Hindlimb muscle (tissue), 1 donor: ENCODE data around the gene TNNT2. TPM values are rescaled to one million over a fixed set of nuclear protein-coding genes. Genes with fewer than 3 reads are reported as not detected.

ENCODE experiments used
- DNase-seq: peaks from one replicate; pipeline ENCODE4 v3.0.0-alpha.2; 2013
- polyA plus RNA-seq: library from polyadenylated mRNA; unstranded; fragments of 120-200 nt; gene quantifications from one replicate; pipeline ENCODE4 v1.2.1, GENCODE V29; 2013; ENCODE audit not compliant: insufficient read length

Gene TNNT2
- polyA plus RNA-seq, 1 donor = 1,245 TPM

- DNase-seq = no peak
Measured at GRCh38 chr1:201401700-201402099, 24.2 kb upstream of the TNNT2 start.

- DNase-seq = no peak
Measured at GRCh38 chr1:201400852-201401230, 23.4 kb upstream of the TNNT2 start.

GRCh38 chr1:201400212-201400851 lies 22.9 kb upstream of the TNNT2 start:
- DNase-seq = no peak

- DNase-seq = no peak
Measured at GRCh38 chr1:201399352-201400126, 22.1 kb upstream of the TNNT2 start.

- no peak for DNase-seq
Measured at GRCh38 chr1:201399018-201399351, 21.5 kb upstream of the TNNT2 start, which contains the start of gene LAD1. LAD1 (minus strand) TSS chr1:201399324; CDS start chr1:201399306, 18 bp downstream.

GRCh38 chr1:201397675-201398074 lies 20.2 kb upstream of the TNNT2 start:
- no peak for DNase-seq

GRCh38 chr1:201396861-201397464 lies 19.5 kb upstream of the TNNT2 start:
- no peak for DNase-seq

GRCh38 chr1:201395936-201396335 lies 18.5 kb upstream of the TNNT2 start:
- DNase-seq = no peak

- DNase-seq = no peak
Measured at GRCh38 chr1:201394591-201394990, 17.1 kb upstream of the TNNT2 start.

GRCh38 chr1:201393076-201393475 lies 15.6 kb upstream of the TNNT2 start:
- DNase-seq = no peak

- DNase-seq = no peak
Measured at GRCh38 chr1:201391651-201392511, 14.4 kb upstream of the TNNT2 start.

- no peak for DNase-seq
Measured at GRCh38 chr1:201391225-201391624, 13.7 kb upstream of the TNNT2 start.

- no peak for DNase-seq
Measured at GRCh38 chr1:201389051-201389450, 11.6 kb upstream of the TNNT2 start.

- no peak for DNase-seq
Measured at GRCh38 chr1:201386208-201386607, 8.7 kb upstream of the TNNT2 start.

GRCh38 chr1:201385299-201385891 lies 7.9 kb upstream of the TNNT2 start:
- DNase-seq = no peak

- DNase-seq = no peak
Measured at GRCh38 chr1:201384406-201384782, 6.9 kb upstream of the TNNT2 start.

- DNase-seq = no peak
Measured at GRCh38 chr1:201383647-201384405, 6.3 kb upstream of the TNNT2 start.

GRCh38 chr1:201381130-201381529 lies 3.6 kb upstream of the TNNT2 start:
- no peak for DNase-seq

- DNase-seq = no peak
Measured at GRCh38 chr1:201379733-201380242, 2.3 kb upstream of the TNNT2 start.

- no peak for DNase-seq
Measured at GRCh38 chr1:201378804-201379203, 1.3 kb upstream of the TNNT2 start.
